HepG2 (cell line): Measurements from ENCODE around the gene OGA. TPM values are rescaled to one million over a fixed set of nuclear protein-coding genes. Genes with fewer than 3 reads are reported as not detected.
A peak's percentile ranks its signal among the peaks of the same experiment; 100 is the strongest.

ENCODE experiments used
- CBX2 ChIP-seq, 2 experiments: fragments of 200-600 bp in 1 of 2; sonication (generic); formaldehyde crosslinking in 1 of 2; IDR thresholded peaks; 2 replicates each; pipeline versions ENCODE4 v1.7.0 to v1.8.1; 2018 to 2022; ENCODE audit warnings: low read depth in 2 of 2, low read length in 1 of 2, mild to moderate bottlenecking in 1 of 2, missing genetic modification reagents in 1 of 2
- CEBPB ChIP-seq: IDR thresholded peaks from 2 replicates; pipeline ENCODE4 v1.6.1; 2011; ENCODE audit warnings: low read depth, low read length, improper control_type of control experiment, borderline replicate concordance
- KDM3A ChIP-seq: IDR thresholded peaks from 2 replicates; pipeline ENCODE4 v1.6.1; 2018; ENCODE audit warnings: low read depth, missing compliant biosample characterization
- PHB2 ChIP-seq: fragments of 450-650 bp; IDR thresholded peaks from 2 replicates; pipeline ENCODE4 v1.6.1; 2018; ENCODE audit not compliant: partially characterized antibody
- RBM39 ChIP-seq: fragments of 200-400 bp; formaldehyde crosslinking; IDR thresholded peaks from one replicate; pipeline ENCODE4 v1.6.1; 2018; ENCODE audit warnings: antibody characterized with exemption, mild to moderate bottlenecking, low read depth, low read length; ENCODE audit not compliant: poor library complexity, severe bottlenecking
- SIX1 ChIP-seq: sonication (generic); formaldehyde crosslinking; IDR thresholded peaks from 2 replicates; pipeline ENCODE4 v1.4.0; 2020; ENCODE audit warnings: missing genetic modification reagents, borderline replicate concordance
- SRSF1 ChIP-seq: fragments of 200-400 bp; formaldehyde crosslinking; optimal IDR thresholded peaks from 2 replicates; pipeline ENCODE3; 2017; ENCODE audit warnings: mild to moderate bottlenecking, low read depth, low read length, moderate library complexity
- TARDBP ChIP-seq: sonication (generic); formaldehyde crosslinking; IDR thresholded peaks from 2 replicates; pipeline ENCODE4 v1.8.0; 2022; ENCODE audit warnings: mild to moderate bottlenecking, missing genetic modification reagents
- TEAD2 ChIP-seq: sonication (generic); formaldehyde crosslinking; IDR thresholded peaks from 2 replicates; pipeline ENCODE4 v1.9.0; 2021; ENCODE audit warnings: missing genetic modification reagents
- ZNF432 ChIP-seq: sonication (generic); formaldehyde crosslinking; IDR thresholded peaks from 2 replicates; pipeline ENCODE4 v1.5.0; 2020; ENCODE audit warnings: missing genetic modification reagents, mild to moderate bottlenecking, borderline replicate concordance
- ZNF496 ChIP-seq: sonication (generic); formaldehyde crosslinking; IDR thresholded peaks from 2 replicates; pipeline ENCODE4 v1.8.1; 2023; ENCODE audit warnings: mild to moderate bottlenecking, moderate library complexity, missing genetic modification reagents; ENCODE audit not compliant: insufficient replicate concordance
- ZNF646 ChIP-seq: sonication (generic); formaldehyde crosslinking; IDR thresholded peaks from 2 replicates; pipeline ENCODE4 v1.9.0; 2021; ENCODE audit warnings: mild to moderate bottlenecking, missing genetic modification reagents
- ZNF740 ChIP-seq: sonication (generic); formaldehyde crosslinking; IDR thresholded peaks from 2 replicates; pipeline ENCODE4 v1.4.0; 2020; ENCODE audit warnings: missing genetic modification reagents
- ZNF816 ChIP-seq: sonication (generic); formaldehyde crosslinking; IDR thresholded peaks from 2 replicates; pipeline ENCODE4 v1.8.0; 2022; ENCODE audit warnings: missing genetic modification reagents, mild to moderate bottlenecking, borderline replicate concordance
- ZNF879 ChIP-seq: sonication (generic); formaldehyde crosslinking; IDR thresholded peaks from 2 replicates; pipeline ENCODE4 v1.8.1; 2023; ENCODE audit warnings: missing genetic modification reagents
- polyA plus RNA-seq, 8 experiments: library from polyadenylated mRNA; depleted of rRNA in 3 of 8; stranded (reverse) in 7 of 8; unstranded in 1 of 8; fragments of >200 nt; fragmentation: Illumina TruSeq in 4 of 8; extraction: Trizol in 4 of 8; gene quantifications; 2 replicates each; pipeline versions ENCODE4 v1.2.1 to v1.2.3, GENCODE V29; 2011 to 2016; ENCODE audit warnings: low read depth in 4 of 8, missing spikeins in 1 of 8, mixed read lengths in 1 of 8; ENCODE audit not compliant: insufficient read depth in 1 of 8
- total RNA-seq, 5 experiments: library from RNA; depleted of rRNA; stranded (reverse); fragments of >200 nt; fragmentation: Illumina TruSeq; extraction: Trizol; gene quantifications; 2 replicates each; pipeline ENCODE4 v1.2.3, GENCODE V29; 2016; ENCODE audit warnings: low read depth in 1 of 5
- TF ChIP-seq, protein P1 (sequence below): IDR thresholded peaks from 2 replicates; pipeline ENCODE4 v1.6.1; 2016
- TF ChIP-seq, protein P2 (sequence below): IDR thresholded peaks from 2 replicates; pipeline ENCODE4 v1.6.1; 2016; ENCODE audit warnings: low read depth, control low read depth

The OGA gene
- total and polyA plus RNA-seq, 2 of the 13 experiments (the other 11 are each of a cell fraction or from before 2014, with no cell fraction given), result 33.2 to 39.8 TPM

- TF ChIP-seq RBM39 (no peak), ZNF432 (no peak), ZNF816 (CRISPR knock-in tag) (no peak), SRSF1 (no peak), SIX1 (CRISPR knock-in tag) (no peak), CEBPB (no peak), ZNF879 (CRISPR knock-in tag) (no peak), CBX2 (IDR thresholded peaks at IDR 0.05; ENCODE audit: low read depth, low read length) (no peak), CBX2 (CRISPR knock-in tag; IDR thresholded peaks at IDR 0.05; ENCODE audit: low read depth) (no peak), TARDBP (CRISPR knock-in tag) (no peak), ZNF740 (no peak), ZNF496 (CRISPR knock-in tag) (no peak), ZNF646 (CRISPR knock-in tag) (no peak), PHB2 (no peak), TEAD2 (CRISPR knock-in tag) (no peak), KDM3A (peak; percentile 23; the same call in 1 of the 2 replicates)
- TF ChIP-seq, protein P1, sequence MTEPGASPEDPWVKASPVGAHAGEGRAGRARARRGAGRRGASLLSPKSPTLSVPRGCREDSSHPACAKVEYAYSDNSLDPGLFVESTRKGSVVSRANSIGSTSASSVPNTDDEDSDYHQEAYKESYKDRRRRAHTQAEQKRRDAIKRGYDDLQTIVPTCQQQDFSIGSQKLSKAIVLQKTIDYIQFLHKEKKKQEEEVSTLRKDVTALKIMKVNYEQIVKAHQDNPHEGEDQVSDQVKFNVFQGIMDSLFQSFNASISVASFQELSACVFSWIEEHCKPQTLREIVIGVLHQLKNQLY (CRISPR knock-in tag), result no peak
- TF ChIP-seq, protein P2, sequence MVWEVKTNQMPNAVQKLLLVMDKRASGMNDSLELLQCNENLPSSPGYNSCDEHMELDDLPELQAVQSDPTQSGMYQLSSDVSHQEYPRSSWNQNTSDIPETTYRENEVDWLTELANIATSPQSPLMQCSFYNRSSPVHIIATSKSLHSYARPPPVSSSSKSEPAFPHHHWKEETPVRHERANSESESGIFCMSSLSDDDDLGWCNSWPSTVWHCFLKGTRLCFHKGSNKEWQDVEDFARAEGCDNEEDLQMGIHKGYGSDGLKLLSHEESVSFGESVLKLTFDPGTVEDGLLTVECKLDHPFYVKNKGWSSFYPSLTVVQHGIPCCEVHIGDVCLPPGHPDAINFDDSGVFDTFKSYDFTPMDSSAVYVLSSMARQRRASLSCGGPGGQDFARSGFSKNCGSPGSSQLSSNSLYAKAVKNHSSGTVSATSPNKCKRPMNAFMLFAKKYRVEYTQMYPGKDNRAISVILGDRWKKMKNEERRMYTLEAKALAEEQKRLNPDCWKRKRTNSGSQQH (CRISPR knock-in tag), result 0 out of 2 replicates have a peak, but pooled peaks have one; percentile 23
Observed at GRCh38 chr10:101782811-101783735, 35.2 kb downstream of the OGA start, which contains the start of gene NPM3 (continued).
